Hematopoietic multipotent progenitor cell treated with erythropoietin and hydrocortisone succinate and interleukin-3 and kit ligand, for 4 days (in vitro differentiated cells): ENCODE results near the gene ECM2.
A peak's percentile ranks its signal among the peaks of the same experiment; 100 is the strongest.

Source experiments
- DNase-seq: peaks from one replicate; pipeline ENCODE4 v3.0.0-alpha.2; 2015

The ECM2 gene

GRCh38 chr9:92527291-92527828, 8.4 kb downstream of the ECM2 start:
- no peak for DNase-seq

- DNase-seq, result no peak
Observed at GRCh38 chr9:92525306-92525705, 10.5 kb downstream of the ECM2 start.

GRCh38 chr9:92524881-92525280, 10.9 kb downstream of the ECM2 start:
- no peak for DNase-seq

GRCh38 chr9:92522983-92523970, 12.5 kb downstream of the ECM2 start:
- DNase-seq, result peak; percentile 29

GRCh38 chr9:92520837-92521236, 15.0 kb downstream of the ECM2 start:
- no peak for DNase-seq

GRCh38 chr9:92518199-92518598, 17.6 kb downstream of the ECM2 start:
- DNase-seq, result no peak

- no peak for DNase-seq
Observed at GRCh38 chr9:92517046-92517445, 18.7 kb downstream of the ECM2 start.

- no peak for DNase-seq
Observed at GRCh38 chr9:92516521-92516920, 19.3 kb downstream of the ECM2 start.

GRCh38 chr9:92514635-92515034, 21.2 kb downstream of the ECM2 start:
- peak; percentile 37 for DNase-seq

- DNase-seq, result no peak
Observed at GRCh38 chr9:92513349-92513748, 22.4 kb downstream of the ECM2 start.

- no peak for DNase-seq
Observed at GRCh38 chr9:92512622-92513021, 23.2 kb downstream of the ECM2 start.

GRCh38 chr9:92510747-92511146, 25.0 kb downstream of the ECM2 start:
- DNase-seq, result no peak

GRCh38 chr9:92509050-92509449, 26.7 kb downstream of the ECM2 start:
- DNase-seq, result no peak

- DNase-seq, result no peak
Observed at GRCh38 chr9:92508018-92508820, 27.6 kb downstream of the ECM2 start.

- no peak for DNase-seq
Observed at GRCh38 chr9:92507496-92507895, 28.3 kb downstream of the ECM2 start.

- no peak for DNase-seq
Observed at GRCh38 chr9:92507005-92507404, 28.8 kb downstream of the ECM2 start.

GRCh38 chr9:92506184-92506857, 29.5 kb downstream of the ECM2 start:
- no peak for DNase-seq

GRCh38 chr9:92504881-92505280, 30.9 kb downstream of the ECM2 start:
- DNase-seq, result no peak

- peak; percentile 66 for DNase-seq
Observed at GRCh38 chr9:92503156-92503555, 32.6 kb downstream of the ECM2 start.

- DNase-seq, result peak; percentile 73
Observed at GRCh38 chr9:92501671-92502393, 34.0 kb downstream of the ECM2 start.

GRCh38 chr9:92500725-92501124, 35.1 kb downstream of the ECM2 start:
- DNase-seq, result no peak

- DNase-seq, result no peak
Observed at GRCh38 chr9:92499701-92500100, 36.1 kb downstream of the ECM2 start.
